Tibial nerve (tissue), 4 donors: Measurements from ENCODE around the gene KIF1B. TPM values are rescaled to one million over a fixed set of nuclear protein-coding genes. Genes with fewer than 3 reads are reported as not detected.

Source experiments
- DNase-seq, 2 donors: peaks; one replicate each; pipeline ENCODE4 v3.0.0-alpha.2; 2019; ENCODE audit warnings: low spot score in 2 of 2
- H3K27ac ChIP-seq, 4 donors: fragments of 200-600 bp; sonication (generic) in 3 of 4; one replicate each; pipeline ENCODE4 v1.5.1; 2017 to 2019; ENCODE audit warnings: mild to moderate bottlenecking in 1 of 4
- H3K27me3 ChIP-seq, 2 donors: fragments of 200-600 bp; sonication (generic) in 1 of 2; one replicate each; pipeline versions ENCODE4 v1.5.1 to v1.6.0; 2017 to 2019
- H3K36me3 ChIP-seq, 3 donors: fragments of 200-600 bp; sonication (generic); one replicate each; pipeline ENCODE4 v1.5.1; 2018 to 2019
- H3K4me1 ChIP-seq, 4 donors: fragments of 200-600 bp; sonication (generic) in 3 of 4; one replicate each; pipeline ENCODE4 v1.5.1; 2017 to 2019
- H3K4me3 ChIP-seq, 4 donors: fragments of 200-600 bp; sonication (generic) in 3 of 4; one replicate each; pipeline ENCODE4 v1.5.1; 2017 to 2019; ENCODE audit warnings: mild to moderate bottlenecking in 1 of 4, moderate library complexity in 1 of 4
- H3K9me3 ChIP-seq, 4 donors: fragments of 200-600 bp; sonication (generic) in 3 of 4; one replicate each; pipeline ENCODE4 v1.5.1; 2017 to 2019
- CTCF ChIP-seq, 5 experiments: fragments of 200-600 bp in 3 of 5; fragments of 450-650 bp in 2 of 5; sonication (generic) in 3 of 5; IDR thresholded peaks; one replicate each; pipeline ENCODE4 v1.5.1; 2016 to 2019; ENCODE audit warnings: antibody characterized with exemption in 5 of 5, mild to moderate bottlenecking in 3 of 5, moderate library complexity in 2 of 5
- EP300 ChIP-seq, 2 donors: sonication (generic); formaldehyde crosslinking; IDR thresholded peaks; one replicate each; pipeline ENCODE4 v1.6.1; 2017; ENCODE audit warnings: antibody characterized with exemption in 2 of 2, mild to moderate bottlenecking in 1 of 2
- POLR2A ChIP-seq, 2 donors: fragments of 450-650 bp; IDR thresholded peaks; one replicate each; pipeline ENCODE4 v1.6.1; 2017; ENCODE audit warnings: antibody characterized with exemption in 2 of 2, mild to moderate bottlenecking in 2 of 2, moderate library complexity in 2 of 2
- WGBS, 2 donors: methylation state at CpG; one replicate each; pipeline ENCODE4 v1.1.5; 2018; 5-methylcytosine and 5-hydroxymethylcytosine counted together
- total RNA-seq, 4 donors: library from RNA; depleted of rRNA; stranded (reverse); fragments of >200 nt; gene quantifications; one replicate each; pipeline ENCODE4 v1.1.0, GENCODE V29; 2016

The KIF1B gene
- total RNA-seq, 4 donors from 2014 or later = 50.6 to 76.2 (median 66.0) TPM

- Histone ChIP-seq H3K27me3 (no peaks in the 10 kb centered on the region), H3K4me3 (peak overlapping the region; percentile 75 to 97 (median 90)), H3K4me1 (peaks cover 0 to 55% (median 28%) of the 10 kb centered on the region in 4 donors), H3K9me3 (no peaks in the 10 kb centered on the region), H3K27ac (peak overlapping the region; percentile 95 to 100 (median 98)), H3K36me3 (no peaks in the 10 kb centered on the region)
- TF ChIP-seq POLR2A (IDR thresholded peaks at IDR 0.05) (no peak), EP300 (IDR thresholded peaks at IDR 0.05) (no peak), CTCF (IDR thresholded peaks at IDR 0.05) (no peak)
- 13 to 15% methylated on average over 11 of the region's 11 CpGs for WGBS, 2 donors
- DNase-seq = no peak
Observed at GRCh38 chr1:10211805-10212410, 1.5 kb downstream of the KIF1B start.

- no peaks in the 10 kb centered on the region for H3K36me3 ChIP-seq
- TF ChIP-seq CTCF (IDR thresholded peaks at IDR 0.05) = no peak
- no peak for TF ChIP-seq EP300 (IDR thresholded peaks at IDR 0.05)
- TF ChIP-seq POLR2A (IDR thresholded peaks at IDR 0.05) = no peak
- peak overlapping the region; percentile 95 to 100 (median 98) for H3K27ac ChIP-seq
- peak overlapping the region in 3 of 4 donors; percentile 75 to 97 (median 94) for H3K4me3 ChIP-seq
- DNase-seq = no peak
- peaks cover 0 to 61% (median 31%) of the 10 kb centered on the region in 4 donors for H3K4me1 ChIP-seq
- no peaks in the 10 kb centered on the region for H3K9me3 ChIP-seq
- 78 to 82% methylated on average over 1 of the region's 1 CpG for WGBS, 2 donors
- no peaks in the 10 kb centered on the region for H3K27me3 ChIP-seq
Observed at GRCh38 chr1:10212476-10212875, 2.1 kb downstream of the KIF1B start.

GRCh38 chr1:10213186-10213705 lies 2.9 kb downstream of the KIF1B start:
- no peak for DNase-seq
- Histone ChIP-seq H3K9me3 (no peaks in the 10 kb centered on the region), H3K4me3 (no peak overlapping the region), H3K27me3 (no peaks in the 10 kb centered on the region), H3K36me3 (no peaks in the 10 kb centered on the region), H3K4me1 (peaks cover 3 to 68% (median 36%) of the 10 kb centered on the region in 4 donors), H3K27ac (peak overlapping the region in 2 of 4 donors; percentile 16 to 63)
- TF ChIP-seq POLR2A (IDR thresholded peaks at IDR 0.05) = no peak
- no peak for TF ChIP-seq CTCF (IDR thresholded peaks at IDR 0.05)
- no peak for TF ChIP-seq EP300 (IDR thresholded peaks at IDR 0.05)
- WGBS, 2 donors = 27 to 34% methylated on average over 3 of the region's 3 CpGs

GRCh38 chr1:10216090-10216749 lies 5.8 kb downstream of the KIF1B start:
- TF ChIP-seq POLR2A (IDR thresholded peaks at IDR 0.05) (no peak), EP300 (IDR thresholded peaks at IDR 0.05) (no peak), CTCF (IDR thresholded peaks at IDR 0.05) (no peak)
- Histone ChIP-seq H3K36me3 (no peaks in the 10 kb centered on the region), H3K9me3 (no peaks in the 10 kb centered on the region), H3K4me3 (no peak overlapping the region), H3K4me1 (peaks cover 3 to 82% (median 40%) of the 10 kb centered on the region in 4 donors), H3K27me3 (no peaks in the 10 kb centered on the region), H3K27ac (peak overlapping the region in 3 of 4 donors; percentile 9 to 68 (median 43))
- no peak for DNase-seq
- WGBS, 2 donors = 31 to 38% methylated on average over 7 of the region's 7 CpGs
